ENCODE results near the gene NAPEPLD. TPM values are rescaled to one million over a fixed set of nuclear protein-coding genes. Genes with fewer than 3 reads are reported as not detected.
"Not testable (repeated sequence)": the region's sequence is repeated elsewhere in the genome, so short reads cannot be mapped to it uniquely, and the experiment has no call there.

NAPEPLD gene
- 10 to 100 TPM in 4 of 8 experiments, 1 to 10 TPM in 4; 6.1 to 35.2 (median 9.8) TPM for total RNA-seq

DNA sequence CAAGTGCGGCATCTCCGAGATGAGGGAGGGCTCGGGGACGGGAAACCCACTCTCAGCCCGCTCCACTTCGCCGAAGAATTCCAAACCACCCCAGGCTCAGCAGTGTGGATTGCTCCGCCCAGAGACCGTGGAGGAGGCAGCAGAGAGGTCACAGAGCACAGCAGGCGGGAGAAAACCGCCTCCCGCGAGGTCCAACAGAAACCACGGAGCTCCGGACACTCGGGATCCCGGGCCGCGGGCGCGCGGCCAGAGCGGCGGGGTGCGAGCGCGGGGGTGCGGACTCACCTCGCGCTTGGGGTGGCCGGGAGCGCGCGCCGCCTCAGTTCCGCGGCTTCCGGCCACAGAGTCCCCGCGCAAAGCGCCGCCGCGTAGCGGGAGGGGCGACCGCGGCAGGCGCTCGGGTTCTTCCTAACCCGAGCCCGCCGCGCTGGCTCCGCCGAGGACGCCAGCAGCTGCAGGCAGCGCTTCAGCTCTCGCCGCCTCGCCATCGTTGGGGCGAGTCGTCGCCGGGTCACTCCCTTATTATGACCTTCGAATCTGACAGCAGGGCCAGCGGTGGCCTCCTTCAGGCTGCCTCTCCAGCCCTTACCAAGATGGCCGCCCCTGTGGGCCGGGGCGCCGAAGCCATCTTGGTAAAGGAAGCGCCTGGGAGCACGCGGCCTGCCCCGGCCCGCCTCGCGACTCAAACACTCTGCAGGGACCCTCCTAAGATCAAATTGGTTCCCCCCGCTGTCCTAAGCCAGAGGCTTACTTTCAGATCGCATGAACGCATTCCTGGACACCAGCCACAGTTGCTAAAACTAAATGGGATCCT lies at the start of gene NAPEPLD:
Gene NAPEPLD, minus strand, starts transcription at position 106 of the 814 bp plus-strand sequence. CDS start 20,323 bp downstream, outside the sequence.
- in situ Hi-C loops (cut with MboI; ENCODE audit: low pct_unique_long_range_greater_than_20kb in 2 of 9, low sequenced_read_pairs in 9 of 9, unreplicated experiment in 9 of 9), result no loop called here
- Histone ChIP-seq H3K4me1 (replicated peaks in 1 of 2) (peaks cover 13 to 18% of the 10 kb centered on the region in 2 donors), H3K4me3 (peak within 1 kb of the TSS; percentile 46 to 57 (median 53)), H3K27ac (peak within 1 kb of the TSS; percentile 98)
- 0 to 18% (median 3%) methylated on average over 1 to 15 of the region's 82 CpGs; no CpG with 5 or more reads in 3 of the 10 experiments for WGBS, 10 experiments
- peak; percentile 89 to 94 (median 91) for ATAC-seq (replicated peaks in 6 of 8)

DNA sequence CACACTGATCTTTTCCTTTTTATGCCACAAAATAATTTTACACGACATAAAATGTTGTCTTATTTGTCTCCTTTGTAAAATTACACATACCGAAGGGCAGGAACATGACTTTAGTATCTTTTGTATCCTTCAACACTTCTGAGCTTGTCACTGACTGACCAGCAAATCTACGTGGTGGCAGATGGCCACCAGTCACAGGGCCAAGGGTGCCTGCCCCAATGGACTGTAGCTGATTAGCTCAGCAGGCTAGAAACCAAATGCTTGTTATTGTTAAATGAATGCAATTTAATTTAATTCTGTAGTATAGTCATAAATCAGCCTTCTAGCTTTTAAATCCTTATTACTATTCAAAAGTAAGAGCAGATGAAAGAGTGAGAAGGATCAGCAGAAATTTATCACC lies 49.2 kb upstream of the NAPEPLD start:
- H3K4me3 ChIP-seq; H3K27ac ChIP-seq; in situ Hi-C loops (cut with MboI; ENCODE audit: low pct_unique_long_range_greater_than_20kb in 2 of 9, low sequenced_read_pairs in 9 of 9, unreplicated experiment in 9 of 9); H3K4me1 ChIP-seq (replicated peaks in 1 of 2): not testable (repeated sequence)
- whole genome bisulfite sequencing, 10 experiments, result 0 to 82% (median 68%) methylated on average over 1 to 2 of the region's 3 CpGs; no CpG with 5 or more reads in 4 of the 10 experiments
- ATAC-seq (replicated peaks in 6 of 8), result peak in 5 of 8 experiments; percentile 19 to 40 (median 24)

GRCh38 chr7:103195364-103195763 lies 46.5 kb upstream of the NAPEPLD start:
- ATAC-seq (replicated peaks in 6 of 8); H3K4me3 ChIP-seq; in situ Hi-C loops (cut with MboI; ENCODE audit: low pct_unique_long_range_greater_than_20kb in 2 of 9, low sequenced_read_pairs in 9 of 9, unreplicated experiment in 9 of 9); H3K27ac ChIP-seq; H3K4me1 ChIP-seq (replicated peaks in 1 of 2): not testable (repeated sequence)
- 22 to 100% (median 100%) methylated on average over 1 to 4 of the region's 4 CpGs; no CpG with 5 or more reads in 1 of the 10 experiments for WGBS, 10 experiments

- in situ Hi-C loops (cut with MboI; ENCODE audit: low pct_unique_long_range_greater_than_20kb in 2 of 9, low sequenced_read_pairs in 9 of 9, unreplicated experiment in 9 of 9); H3K27ac ChIP-seq; H3K4me1 ChIP-seq (replicated peaks in 1 of 2); H3K4me3 ChIP-seq; ATAC-seq (replicated peaks in 6 of 8): not testable (repeated sequence)
- 80 to 83% methylated on average over 1 of the region's 8 CpGs; no CpG with 5 or more reads in 8 of the 10 experiments for WGBS, 10 experiments
Measured at GRCh38 chr7:103172415-103173146, 23.7 kb upstream of the NAPEPLD start.

DNA sequence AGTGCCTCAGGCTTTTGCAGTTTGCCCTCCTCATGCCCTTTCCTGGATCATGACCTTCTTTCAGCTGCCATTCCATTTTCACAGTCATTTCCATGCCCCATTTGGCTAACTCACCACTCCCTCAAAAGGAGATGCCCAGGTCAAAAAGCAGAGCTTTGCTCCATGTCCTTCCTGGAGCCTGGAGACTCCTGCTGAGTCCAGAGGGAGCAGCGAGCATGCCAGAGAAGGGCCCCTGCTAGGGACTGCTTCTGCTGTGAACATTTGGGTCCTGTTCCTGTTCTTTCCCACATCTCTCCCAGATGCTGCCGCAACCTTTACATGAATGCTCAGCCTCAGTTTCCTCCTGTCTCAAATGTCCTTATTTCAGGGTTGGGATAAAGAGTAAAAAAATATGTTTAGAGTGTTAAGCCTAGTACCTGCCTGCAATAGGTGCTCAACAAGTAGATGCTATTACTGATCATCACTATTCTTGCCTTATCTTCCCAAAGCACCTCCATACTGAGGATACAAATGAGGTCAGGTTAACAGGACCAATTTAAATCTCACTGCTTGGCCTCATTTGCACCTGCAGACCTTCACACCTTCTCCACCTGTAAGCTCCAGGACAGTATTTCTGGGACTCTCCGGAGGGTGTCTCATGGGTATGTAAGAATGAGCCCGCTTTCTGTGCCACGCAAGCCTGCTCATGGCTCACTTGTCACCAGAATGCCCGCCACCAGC lies 23.0 kb upstream of the NAPEPLD start:
- H3K27ac ChIP-seq; H3K4me3 ChIP-seq; in situ Hi-C loops (cut with MboI; ENCODE audit: low pct_unique_long_range_greater_than_20kb in 2 of 9, low sequenced_read_pairs in 9 of 9, unreplicated experiment in 9 of 9); H3K4me1 ChIP-seq (replicated peaks in 1 of 2): not testable (repeated sequence)
- ATAC-seq (replicated peaks in 6 of 8), result peak in 1 of 8 experiments; percentile 58
- 60 to 100% (median 89%) methylated on average over 1 to 5 of the region's 6 CpGs; no CpG with 5 or more reads in 7 of the 10 experiments for WGBS, 10 experiments

- ATAC-seq (replicated peaks in 6 of 8); in situ Hi-C loops (cut with MboI; ENCODE audit: low pct_unique_long_range_greater_than_20kb in 2 of 9, low sequenced_read_pairs in 9 of 9, unreplicated experiment in 9 of 9): not testable (repeated sequence)
Measured at GRCh38 chr7:103166921-103167544, 18.1 kb upstream of the NAPEPLD start.

GRCh38 chr7:103163087-103163825 lies 14.4 kb upstream of the NAPEPLD start:
- in situ Hi-C loops (cut with MboI; ENCODE audit: low pct_unique_long_range_greater_than_20kb in 2 of 9, low sequenced_read_pairs in 9 of 9, unreplicated experiment in 9 of 9); ATAC-seq (replicated peaks in 6 of 8); H3K4me1 ChIP-seq (replicated peaks in 1 of 2); H3K27ac ChIP-seq; H3K4me3 ChIP-seq: not testable (repeated sequence)
- WGBS, 10 experiments, result 50 to 100% (median 85%) methylated on average over 1 to 4 of the region's 5 CpGs; no CpG with 5 or more reads in 3 of the 10 experiments

More at GRCh38 chr7:103166921-103167544, 18.1 kb upstream of the NAPEPLD start:
- H3K4me1 ChIP-seq (replicated peaks in 1 of 2); H3K27ac ChIP-seq; H3K4me3 ChIP-seq: not testable (repeated sequence)
- WGBS, 10 experiments, result 60 to 100% (median 83%) methylated on average over 1 to 3 of the region's 3 CpGs; no CpG with 5 or more reads in 3 of the 10 experiments

DNA sequence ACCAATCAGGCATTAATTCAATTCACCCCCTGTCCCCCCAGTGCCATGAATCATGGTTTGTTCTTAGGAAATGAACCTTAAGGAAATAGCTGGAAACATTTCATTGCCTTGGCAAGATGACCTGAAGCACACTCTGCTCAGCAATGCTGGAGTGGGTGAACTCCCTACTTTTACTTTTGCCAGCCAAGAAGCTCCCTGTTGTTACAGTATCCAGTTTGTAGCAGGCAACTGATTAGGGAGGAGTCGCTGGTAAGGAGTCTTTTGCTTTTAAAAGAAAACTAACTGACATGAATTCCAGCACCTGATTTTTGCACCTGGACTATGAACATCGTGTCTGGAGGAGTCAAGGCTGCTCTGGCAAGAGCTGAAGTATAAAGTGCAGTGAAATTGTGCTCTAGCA lies 13.7 kb upstream of the NAPEPLD start:
- WGBS, 10 experiments, result 0 to 83% (median 50%) methylated on average over 1 to 2 of the region's 2 CpGs; no CpG with 5 or more reads in 3 of the 10 experiments
- H3K4me3 ChIP-seq; in situ Hi-C loops (cut with MboI; ENCODE audit: low pct_unique_long_range_greater_than_20kb in 2 of 9, low sequenced_read_pairs in 9 of 9, unreplicated experiment in 9 of 9); H3K27ac ChIP-seq; H3K4me1 ChIP-seq (replicated peaks in 1 of 2): not testable (repeated sequence)
- ATAC-seq (replicated peaks in 6 of 8), result peak in 2 of 8 experiments; percentile 73 to 80

DNA sequence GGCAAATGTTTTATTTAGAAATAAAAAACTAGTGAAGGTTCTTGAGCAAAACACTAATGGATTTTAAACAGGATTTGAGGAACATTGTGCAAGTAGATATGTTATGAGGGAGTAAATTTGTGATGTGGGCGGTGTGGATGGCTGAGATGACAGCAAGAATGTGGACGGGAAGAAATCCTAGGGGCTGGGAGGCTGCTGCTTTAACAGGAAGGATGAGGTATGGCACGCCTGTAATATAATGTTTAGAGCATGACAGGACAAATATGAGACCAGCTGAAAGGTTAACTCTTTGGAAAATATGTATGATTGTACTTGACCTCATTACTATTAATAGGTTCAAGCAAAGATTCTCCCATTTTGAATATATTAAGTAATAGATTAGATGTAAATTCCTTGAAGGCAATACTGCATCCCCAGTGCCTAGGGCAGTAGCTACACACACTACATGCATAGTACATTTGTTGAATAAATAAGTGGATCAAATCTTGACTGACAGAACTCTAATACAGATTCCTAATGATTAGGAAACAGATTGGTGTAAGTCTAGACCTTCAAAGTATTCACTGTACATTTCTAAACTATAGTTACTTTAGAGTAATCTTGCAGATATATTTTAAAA lies 13.2 kb upstream of the NAPEPLD start:
- H3K4me1 ChIP-seq (replicated peaks in 1 of 2); H3K27ac ChIP-seq; in situ Hi-C loops (cut with MboI; ENCODE audit: low pct_unique_long_range_greater_than_20kb in 2 of 9, low sequenced_read_pairs in 9 of 9, unreplicated experiment in 9 of 9); H3K4me3 ChIP-seq: not testable (repeated sequence)
- WGBS, 10 experiments, result 60 to 100% methylated on average over 1 of the region's 3 CpGs; no CpG with 5 or more reads in 8 of the 10 experiments
- ATAC-seq (replicated peaks in 6 of 8), result peak in 2 of 8 experiments; percentile 81 to 82

DNA sequence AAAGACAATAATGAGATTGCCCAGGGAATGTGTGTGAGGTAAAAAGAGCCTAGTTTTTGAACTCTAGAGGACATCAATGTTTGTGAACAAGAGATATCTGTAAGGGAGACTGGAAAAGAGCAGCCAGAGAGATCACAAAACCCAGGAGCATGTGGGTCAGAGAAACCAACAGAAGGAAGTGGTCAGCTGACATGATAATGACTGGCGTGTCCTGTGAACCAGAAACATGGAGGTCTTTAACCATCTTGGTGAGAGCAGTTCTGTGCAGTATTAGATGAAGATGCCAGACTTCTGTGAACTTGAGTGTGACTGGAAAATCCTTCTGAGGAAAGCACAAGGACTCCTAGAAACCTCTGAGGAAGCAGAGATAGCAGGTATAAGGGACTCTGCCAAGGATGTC lies 10.2 kb upstream of the NAPEPLD start:
- ATAC-seq (replicated peaks in 6 of 8); H3K4me1 ChIP-seq (replicated peaks in 1 of 2); in situ Hi-C loops (cut with MboI; ENCODE audit: low pct_unique_long_range_greater_than_20kb in 2 of 9, low sequenced_read_pairs in 9 of 9, unreplicated experiment in 9 of 9); H3K27ac ChIP-seq; H3K4me3 ChIP-seq: not testable (repeated sequence)
- 0 to 100% (median 71%) methylated on average over 1 of the region's 1 CpG; no CpG with 5 or more reads in 4 of the 10 experiments for WGBS, 10 experiments

DNA sequence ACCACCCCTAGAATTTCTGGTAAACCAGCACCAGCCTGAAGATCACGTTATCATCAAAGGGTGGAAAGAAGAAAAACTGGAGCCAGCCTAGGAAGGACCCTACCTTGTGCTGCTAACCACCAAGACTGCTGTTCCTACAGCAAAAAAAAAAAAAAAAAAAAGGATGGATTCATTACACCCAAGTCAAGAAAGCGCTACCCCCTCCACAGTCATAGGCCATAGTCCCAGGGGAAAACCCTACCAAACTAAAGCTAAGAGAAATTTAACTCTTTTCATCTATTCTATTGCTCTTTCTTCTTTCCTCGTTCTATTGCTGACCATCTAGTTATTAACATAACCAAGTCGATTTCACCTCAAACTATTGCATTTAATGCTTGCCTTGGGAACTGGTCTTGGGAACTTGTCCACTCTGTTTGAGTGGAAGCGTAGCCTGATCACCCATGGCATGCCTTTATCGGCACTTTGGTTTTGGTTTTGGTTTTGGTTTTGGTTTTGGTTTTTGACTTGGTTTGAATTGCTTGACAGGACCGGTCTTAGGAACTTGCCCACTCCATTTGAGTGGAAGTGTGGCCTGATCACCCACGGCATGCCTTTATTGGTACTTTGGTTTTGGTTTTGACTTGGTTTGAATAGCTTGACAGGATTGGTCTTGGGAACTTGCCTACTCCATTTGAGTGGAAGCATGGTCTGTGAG lies 6.6 kb upstream of the NAPEPLD start:
- ATAC-seq (replicated peaks in 6 of 8); H3K4me1 ChIP-seq (replicated peaks in 1 of 2); in situ Hi-C loops (cut with MboI; ENCODE audit: low pct_unique_long_range_greater_than_20kb in 2 of 9, low sequenced_read_pairs in 9 of 9, unreplicated experiment in 9 of 9); H3K27ac ChIP-seq; H3K4me3 ChIP-seq: not testable (repeated sequence)
- WGBS, 10 experiments, result 71 to 100% (median 90%) methylated on average over 1 to 8 of the region's 8 CpGs; no CpG with 5 or more reads in 1 of the 10 experiments
